RPMI8226 (cell line): ENCODE results near the gene CHRNA4.
A peak's percentile ranks its signal among the peaks of the same experiment; 100 is the strongest.

ENCODE experiments used
- DNase-seq: peaks from one replicate; pipeline ENCODE4 v3.0.0-alpha.2; 2015

The CHRNA4 gene

GRCh38 chr20:63376283-63377250 is 15.4 kb upstream of the CHRNA4 start:
- no peak for DNase-seq

DNA sequence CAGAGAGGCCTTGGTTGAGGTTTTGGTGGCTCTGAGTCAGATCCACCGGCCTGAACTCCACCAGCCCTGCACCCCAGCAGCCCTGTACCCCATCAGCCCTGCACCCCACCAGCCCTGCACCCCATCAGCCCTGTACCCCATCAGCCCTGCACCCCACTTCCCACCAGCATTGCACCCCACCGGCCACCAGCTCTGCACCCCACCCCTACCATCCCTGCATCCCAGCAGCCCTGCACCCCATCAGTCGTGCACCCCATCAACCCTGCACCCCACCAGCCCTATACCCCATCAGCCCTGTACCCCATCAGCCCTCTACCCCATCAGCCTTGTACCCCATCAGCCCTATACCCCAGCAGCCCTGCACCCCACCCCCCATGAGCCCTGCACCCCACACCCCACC is 14.3 kb upstream of the CHRNA4 start:
- DNase-seq, result no peak

- no peak for DNase-seq
Measured at GRCh38 chr20:63374504-63374903, 13.4 kb upstream of the CHRNA4 start.

GRCh38 chr20:63373996-63374395 is 12.8 kb upstream of the CHRNA4 start:
- no peak for DNase-seq

DNA sequence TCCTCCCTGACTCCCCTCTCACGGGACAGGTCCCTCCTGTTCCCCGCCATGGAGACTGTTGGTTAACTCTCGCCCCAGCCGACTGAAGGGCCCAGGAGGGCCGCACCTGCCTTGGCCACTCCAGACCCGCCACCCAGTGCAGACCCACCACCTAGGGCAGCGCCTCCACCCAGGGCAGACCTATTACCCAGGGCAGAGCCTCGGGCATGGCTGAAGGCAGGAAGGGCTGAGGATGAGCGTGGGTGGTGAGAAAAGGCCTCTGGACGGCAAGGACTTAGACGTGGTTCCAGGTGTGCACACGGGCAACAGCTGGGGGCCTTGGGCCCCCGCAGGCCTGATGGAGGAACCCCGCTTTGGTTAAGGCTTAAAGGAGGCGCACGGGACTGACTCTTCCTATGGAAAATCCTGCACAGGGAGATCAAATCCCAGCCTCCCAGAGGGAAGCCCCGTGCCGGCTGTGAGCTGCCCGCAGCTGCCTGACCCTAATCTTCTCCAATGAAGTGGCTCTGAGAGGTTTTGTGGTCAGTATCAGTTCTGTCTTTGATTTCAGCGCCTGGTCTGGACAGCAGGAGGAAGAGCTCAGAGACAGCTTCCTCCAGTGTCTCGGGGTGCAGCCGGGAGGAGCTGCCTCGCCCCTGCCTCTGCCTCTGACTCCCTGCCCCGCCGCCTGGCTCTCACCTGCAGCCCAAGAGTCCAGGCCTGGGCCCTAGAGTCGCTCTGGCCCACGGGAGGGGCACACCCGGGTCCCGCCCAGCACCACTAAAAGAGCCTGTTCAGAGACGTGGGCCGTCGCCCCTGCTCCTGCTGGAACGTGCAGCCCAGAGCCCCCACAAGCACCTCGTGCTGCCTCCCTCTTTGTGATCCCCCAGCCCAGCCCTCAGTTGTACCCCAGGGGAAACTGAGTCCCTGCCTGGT is 12.1 kb upstream of the CHRNA4 start:
- peak; percentile 39 for DNase-seq

- no peak for DNase-seq
Measured at GRCh38 chr20:63371291-63371865, 10.2 kb upstream of the CHRNA4 start.

GRCh38 chr20:63370618-63371187 is 9.6 kb upstream of the CHRNA4 start:
- peak; percentile 28 for DNase-seq

DNA sequence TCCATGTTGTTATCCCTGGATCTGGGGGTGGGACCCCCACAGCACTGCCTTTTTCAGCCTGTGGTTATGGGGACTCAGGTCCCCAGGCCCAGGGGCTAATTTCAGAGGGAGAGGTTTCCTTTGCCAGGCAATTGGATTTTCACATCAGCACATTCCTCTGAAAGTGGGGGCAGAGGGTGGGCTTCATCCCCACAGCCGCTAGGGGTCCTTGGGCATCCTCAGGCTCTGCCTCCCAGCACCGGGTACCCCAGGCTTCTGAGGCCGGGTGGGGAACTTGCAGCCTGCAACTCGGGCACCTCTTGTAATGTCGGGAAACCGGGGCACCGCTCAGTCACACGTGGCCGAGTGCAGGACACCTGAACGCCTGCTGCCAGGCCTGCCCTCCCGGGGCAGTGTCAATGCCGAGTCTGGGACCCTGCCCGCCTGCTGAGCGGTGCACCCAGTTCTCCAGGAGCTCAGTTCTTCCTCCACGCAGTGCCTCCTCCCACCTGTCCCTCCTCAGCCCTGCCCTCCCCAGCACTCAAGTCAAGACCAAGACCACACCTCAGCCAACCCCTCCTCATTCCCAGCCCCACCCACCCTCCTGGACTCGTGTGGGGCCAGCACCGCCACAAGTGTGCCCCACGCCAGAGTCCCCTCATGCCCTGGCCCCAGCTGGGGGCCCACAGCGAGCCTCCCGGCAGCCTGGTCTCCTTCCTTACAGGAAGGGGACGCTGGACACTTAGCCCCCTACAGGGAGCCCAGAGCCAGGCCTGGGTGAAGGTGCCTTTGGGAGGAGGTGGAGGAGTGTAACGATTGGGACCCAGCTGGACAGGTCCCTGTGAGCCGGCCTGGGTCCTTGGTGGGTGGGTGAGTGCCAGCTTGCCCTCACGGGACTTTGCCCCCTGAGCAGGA is 8.8 kb upstream of the CHRNA4 start:
- DNase-seq, result no peak

- DNase-seq, result no peak
Measured at GRCh38 chr20:63369024-63369530, 7.9 kb upstream of the CHRNA4 start.

DNA sequence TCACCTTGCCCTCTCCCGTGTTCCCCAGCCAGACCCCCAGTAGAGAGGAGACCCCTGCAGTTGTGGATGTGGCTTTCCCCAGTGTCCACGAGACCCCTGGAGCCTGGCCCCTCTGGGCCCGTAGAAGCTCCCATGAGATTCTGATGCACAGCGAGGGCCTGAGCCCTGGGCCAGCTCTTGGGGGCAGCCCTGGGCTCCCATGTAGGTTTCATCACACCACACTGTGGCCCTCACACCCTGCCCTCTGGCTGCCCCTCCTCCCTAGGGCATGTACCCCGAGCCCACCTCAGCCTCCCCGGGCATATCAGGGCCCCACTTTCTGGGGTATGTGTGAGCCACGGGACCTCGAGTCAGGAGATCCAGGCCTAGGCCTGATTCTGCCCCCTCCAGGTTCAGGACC is 7.0 kb upstream of the CHRNA4 start:
- no peak for DNase-seq

DNA sequence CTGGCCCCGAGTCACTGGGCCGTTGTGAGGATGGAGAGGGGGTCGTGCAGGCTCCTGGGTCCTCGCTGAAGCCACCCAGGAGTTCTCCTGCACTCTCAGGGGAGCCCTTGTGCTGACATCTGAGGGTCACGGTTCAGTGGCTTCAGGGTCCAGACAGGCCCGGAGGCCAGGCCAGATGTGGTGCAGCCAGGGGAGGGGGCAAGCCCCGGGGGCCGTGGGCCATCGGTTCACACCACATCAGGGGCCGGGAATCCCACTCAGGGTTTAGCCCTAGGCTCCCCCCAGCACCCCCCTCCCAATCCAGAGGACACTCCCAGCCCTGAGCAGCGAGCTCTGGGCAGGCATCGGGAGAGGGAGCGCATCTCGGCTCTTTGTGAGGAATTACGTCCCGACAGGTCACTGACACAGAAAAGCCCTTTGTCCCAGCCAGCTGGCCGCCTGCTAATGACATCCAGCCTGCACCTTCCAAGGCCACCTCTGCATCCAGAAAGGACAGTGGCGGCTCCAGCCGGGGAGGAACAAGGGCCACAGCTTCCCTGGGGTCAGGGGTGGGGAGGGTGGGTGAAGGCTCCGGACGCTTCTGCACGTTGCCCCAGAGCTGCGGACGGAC is 6.4 kb upstream of the CHRNA4 start:
- DNase-seq, result no peak

DNA sequence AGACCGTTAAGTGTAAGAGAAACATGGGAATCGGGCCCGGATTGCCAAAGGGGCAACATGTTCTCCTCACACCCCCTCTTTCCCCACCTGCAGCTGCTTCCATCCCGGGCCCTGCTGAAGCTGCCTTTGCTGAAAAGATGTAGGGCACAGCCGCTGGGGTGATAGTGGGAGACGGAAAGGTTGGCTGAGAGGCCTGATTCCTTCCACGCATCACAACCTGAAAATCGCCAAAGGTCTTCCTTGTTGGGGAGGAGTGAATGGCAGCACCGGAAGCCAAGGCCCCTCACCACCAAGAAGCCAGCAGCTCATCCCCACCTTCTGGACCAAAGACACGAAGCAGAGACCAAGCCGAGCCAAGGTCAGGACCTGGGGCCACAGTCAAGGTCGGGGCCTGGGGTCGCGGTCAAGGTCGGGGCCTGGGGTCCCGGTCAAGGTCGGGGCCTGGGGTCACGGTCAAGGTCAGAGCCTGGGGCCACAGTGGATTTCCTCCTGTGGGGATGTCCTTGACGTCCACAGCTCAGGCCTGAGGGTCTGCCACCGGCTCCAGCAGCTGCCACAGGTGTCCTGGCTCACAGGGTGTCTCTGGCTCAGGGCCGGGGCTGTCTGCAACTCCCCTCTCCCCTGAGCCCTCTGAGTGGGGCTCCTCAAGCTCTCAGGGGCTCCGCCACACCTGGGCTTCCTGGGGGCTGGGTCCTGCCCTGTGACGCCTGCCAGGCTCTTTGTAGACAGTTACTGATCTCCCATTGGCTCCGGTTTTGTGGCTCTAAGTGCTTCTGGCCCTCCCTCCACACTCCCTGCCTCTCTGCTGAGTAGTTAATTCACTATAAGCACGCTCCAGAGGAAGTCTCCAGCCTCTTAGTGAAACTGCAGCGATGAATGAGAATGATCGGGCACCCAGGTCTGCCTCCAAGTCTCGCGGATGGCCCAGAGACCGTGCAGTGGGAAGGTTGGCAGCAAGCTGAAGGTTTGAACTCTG is 5.5 kb upstream of the CHRNA4 start:
- DNase-seq, result peak; percentile 79

GRCh38 chr20:63365601-63366389 is 4.6 kb upstream of the CHRNA4 start:
- no peak for DNase-seq

- DNase-seq, result no peak
Measured at GRCh38 chr20:63364801-63365585, 3.8 kb upstream of the CHRNA4 start.

GRCh38 chr20:63363981-63364561 is 2.9 kb upstream of the CHRNA4 start:
- no peak for DNase-seq

DNA sequence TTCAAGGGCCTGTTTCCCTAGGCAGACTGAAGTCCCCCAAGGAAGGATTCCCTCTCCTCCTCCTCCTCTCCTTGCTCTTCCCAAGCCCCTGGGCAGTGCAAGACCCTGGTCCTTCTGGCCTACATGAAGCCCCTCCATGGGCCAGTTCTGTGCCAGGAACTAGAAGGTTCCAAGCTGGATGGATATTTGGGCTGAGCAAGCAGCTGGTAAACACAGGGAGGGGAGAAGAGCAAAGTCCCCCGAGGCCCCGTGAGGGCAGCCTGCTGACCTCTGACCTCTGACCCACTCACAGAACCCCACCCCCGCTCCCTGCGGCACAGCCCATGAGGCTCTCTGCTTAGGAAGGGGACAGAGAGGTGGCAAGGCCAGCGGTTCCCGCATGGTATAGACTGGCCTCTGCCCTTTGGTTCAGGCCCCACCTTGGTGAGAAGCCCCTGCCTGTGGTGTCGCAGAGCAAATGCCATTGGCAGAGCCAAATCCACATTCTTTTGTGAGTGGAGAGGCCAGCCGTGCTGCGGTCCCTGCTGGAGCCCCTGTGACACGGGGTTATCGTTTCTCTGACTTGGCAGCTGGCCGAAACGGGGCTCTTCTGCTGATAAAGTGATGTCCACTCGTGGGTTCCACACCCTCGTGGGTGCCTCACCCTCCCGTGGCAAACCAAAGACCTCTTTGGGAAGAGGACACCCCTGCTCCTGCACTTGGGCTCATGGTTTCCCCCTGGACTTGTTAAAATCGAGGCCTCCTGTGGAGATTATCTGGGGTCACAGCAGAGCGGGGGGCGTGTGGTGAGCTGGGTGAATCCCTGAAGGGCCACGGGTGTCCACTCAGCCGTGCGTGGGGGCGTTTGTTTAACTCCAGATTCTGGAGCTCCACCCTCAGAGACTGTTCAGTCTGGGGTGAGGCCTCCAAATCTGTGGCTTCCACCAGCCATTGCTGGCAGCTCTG is 2.1 kb upstream of the CHRNA4 start:
- no peak for DNase-seq
